ENCODE measurements around the gene TSSC4.

Gene TSSC4

GRCh38 chr11:2369896-2370295, 30.7 kb upstream of the TSSC4 start:
- no peak for DNase-seq

GRCh38 chr11:2374456-2375201, 25.9 kb upstream of the TSSC4 start:
- no peak for DNase-seq

- no peak for DNase-seq
Observed at GRCh38 chr11:2375341-2375853, 25.2 kb upstream of the TSSC4 start.

- no peak for DNase-seq
Observed at GRCh38 chr11:2375964-2376551, 24.5 kb upstream of the TSSC4 start.

GRCh38 chr11:2376751-2377451, 23.6 kb upstream of the TSSC4 start, which contains the start of gene CD81:
Gene CD81 (plus strand): TSS chr11:2377310. CDS start chr11:2377550, 240 bp downstream.
- DNase-seq: peak in 1 of 2 donors; percentile 54

- DNase-seq: peak in 1 of 2 donors; percentile 39
Observed at GRCh38 chr11:2377511-2378443, 22.8 kb upstream of the TSSC4 start.

GRCh38 chr11:2378527-2379210, 21.9 kb upstream of the TSSC4 start:
- no peak for DNase-seq

GRCh38 chr11:2379466-2380174, 20.9 kb upstream of the TSSC4 start:
- no peak for DNase-seq

GRCh38 chr11:2380396-2380795, 20.2 kb upstream of the TSSC4 start:
- no peak for DNase-seq

- DNase-seq: peak; percentile 95 to 97
Observed at GRCh38 chr11:2380807-2381350, 19.7 kb upstream of the TSSC4 start.

GRCh38 chr11:2381494-2382128, 18.9 kb upstream of the TSSC4 start:
- no peak for DNase-seq

- DNase-seq: peak in 1 of 2 donors; percentile 12
Observed at GRCh38 chr11:2382129-2382517, 18.4 kb upstream of the TSSC4 start.

- peak in 1 of 2 donors; percentile 8 for DNase-seq
Observed at GRCh38 chr11:2382936-2383851, 17.4 kb upstream of the TSSC4 start.

GRCh38 chr11:2383852-2384804, 16.4 kb upstream of the TSSC4 start:
- DNase-seq: no peak

- DNase-seq: no peak
Observed at GRCh38 chr11:2385156-2386151, 15.1 kb upstream of the TSSC4 start.

- DNase-seq: no peak
Observed at GRCh38 chr11:2386591-2386990, 14.0 kb upstream of the TSSC4 start.
